Upper lobe of right lung (tissue), 1 donor: ENCODE measurements around the gene PDE2A. TPM values are rescaled to one million over a fixed set of nuclear protein-coding genes. Genes with fewer than 3 reads are reported as not detected.

Experiments used
- ATAC-seq: fragments of 200-7000 bp; cut with Tn5 transposase; one replicate; pipeline ENCODE4 v1.9.1; 2020; ENCODE audit warnings: mild to moderate bottlenecking, moderate library complexity
- DNase-seq: peaks from one replicate; pipeline ENCODE4 v3.0.0-alpha.2; 2020
- H3K27ac ChIP-seq: fragments of 200-600 bp; one replicate; pipeline ENCODE4 v1.8.0; 2022
- H3K27me3 ChIP-seq: fragments of 200-600 bp; one replicate; pipeline ENCODE4 v1.8.0; 2022; ENCODE audit warnings: mild to moderate bottlenecking
- H3K36me3 ChIP-seq: fragments of 200-600 bp; one replicate; pipeline ENCODE4 v1.8.0; 2022
- H3K4me1 ChIP-seq: fragments of 200-600 bp; one replicate; pipeline ENCODE4 v1.8.0; 2022
- H3K4me3 ChIP-seq: fragments of 200-600 bp; one replicate; pipeline ENCODE4 v1.8.0; 2022; ENCODE audit warnings: mild to moderate bottlenecking
- H3K9me3 ChIP-seq: fragments of 200-600 bp; one replicate; pipeline ENCODE4 v1.8.0; 2022
- CTCF ChIP-seq: fragments of 200-600 bp; IDR thresholded peaks from one replicate; pipeline ENCODE4 v1.8.0; 2022; ENCODE audit warnings: antibody characterized with exemption
- intact Hi-C: fragments of 100-400 bp; cut with DNase I; formaldehyde crosslinking; loops from one replicate; pipeline ENCODE4 v1.11.0; 2022
- total RNA-seq: library from RNA; stranded (reverse); fragmentation: NEBNext Ultra II Directional; extraction: Animal tissue kit (Norgen Biotek cat#: 25700); gene quantifications from one replicate; pipeline ENCODE4 v1.2.1, GENCODE V29; 2021
- donor health status: DM: no; HTN: yes; CAD: no; lungs with severe emphysema.

The PDE2A gene
- total RNA-seq, 1 donor from 2014 or later: 27.3 TPM

- intact Hi-C loops: loop anchor here (5.0 kb wide), 1 partner anchor 37 kb away; no protein-coding TSS in a partner anchor
- ATAC-seq (no peak), DNase-seq (no peak)
- H3K9me3 ChIP-seq: no peaks in the 10 kb centered on the region
- no peaks in the 10 kb centered on the region for H3K4me1 ChIP-seq
- no peaks in the 10 kb centered on the region for H3K36me3 ChIP-seq
- no peak overlapping the region for H3K4me3 ChIP-seq
- H3K27me3 ChIP-seq: no peaks in the 10 kb centered on the region
- no peak overlapping the region for H3K27ac ChIP-seq
- TF ChIP-seq CTCF: no peak
Observed at GRCh38 chr11:72600557-72600956, 73.7 kb downstream of the PDE2A start.

- Histone ChIP-seq H3K4me1 (no peaks in the 10 kb centered on the region), H3K9me3 (no peaks in the 10 kb centered on the region), H3K4me3 (no peak overlapping the region), H3K27me3 (no peaks in the 10 kb centered on the region), H3K36me3 (no peaks in the 10 kb centered on the region), H3K27ac (no peak overlapping the region)
- ATAC-seq (no peak), DNase-seq (no peak)
- TF ChIP-seq CTCF: no peak
- intact Hi-C loops: loop anchor here (5.0 kb wide), 1 partner anchor 38 kb away; no protein-coding TSS in a partner anchor
Observed at GRCh38 chr11:72599325-72600117, 74.7 kb downstream of the PDE2A start.

GRCh38 chr11:72598906-72599305 lies 75.3 kb downstream of the PDE2A start:
- Histone ChIP-seq H3K27me3 (no peaks in the 10 kb centered on the region), H3K27ac (no peak overlapping the region), H3K4me1 (no peaks in the 10 kb centered on the region), H3K9me3 (no peaks in the 10 kb centered on the region), H3K36me3 (no peaks in the 10 kb centered on the region), H3K4me3 (no peak overlapping the region)
- ATAC-seq (peak; percentile 53), DNase-seq (no peak)
- intact Hi-C loops: no loop called here
- peak; percentile 51 for TF ChIP-seq CTCF

- no peak for TF ChIP-seq CTCF
- intact Hi-C loops: no loop called here
- Histone ChIP-seq H3K36me3 (no peaks in the 10 kb centered on the region), H3K4me3 (no peak overlapping the region), H3K4me1 (no peaks in the 10 kb centered on the region), H3K27me3 (no peaks in the 10 kb centered on the region), H3K9me3 (no peaks in the 10 kb centered on the region), H3K27ac (no peak overlapping the region)
- no peak for DNase-seq
- ATAC-seq: peak; percentile 36
Observed at GRCh38 chr11:72598466-72598865, 75.8 kb downstream of the PDE2A start.

- H3K36me3 ChIP-seq: no peaks in the 10 kb centered on the region
- no peak overlapping the region for H3K27ac ChIP-seq
- no peaks in the 10 kb centered on the region for H3K4me1 ChIP-seq
- TF ChIP-seq CTCF: no peak
- DNase-seq (no peak), ATAC-seq (no peak)
- no peak overlapping the region for H3K4me3 ChIP-seq
- intact Hi-C loops: no loop called here
- H3K9me3 ChIP-seq: no peaks in the 10 kb centered on the region
- no peaks in the 10 kb centered on the region for H3K27me3 ChIP-seq
Observed at GRCh38 chr11:72597721-72598120, 76.5 kb downstream of the PDE2A start.
